NCI-H2029 treated with DMSO at 0.1 percent for 48 hours (cell line): ENCODE data around the gene LY6G5B.
A peak's percentile ranks its signal among the peaks of the same experiment; 100 is the strongest.

ENCODE experiments used
- DNase-seq: peaks from one replicate; lab custom pipeline; 2025; lab: John Stamatoyannopoulos, UW

Gene LY6G5B

DNA sequence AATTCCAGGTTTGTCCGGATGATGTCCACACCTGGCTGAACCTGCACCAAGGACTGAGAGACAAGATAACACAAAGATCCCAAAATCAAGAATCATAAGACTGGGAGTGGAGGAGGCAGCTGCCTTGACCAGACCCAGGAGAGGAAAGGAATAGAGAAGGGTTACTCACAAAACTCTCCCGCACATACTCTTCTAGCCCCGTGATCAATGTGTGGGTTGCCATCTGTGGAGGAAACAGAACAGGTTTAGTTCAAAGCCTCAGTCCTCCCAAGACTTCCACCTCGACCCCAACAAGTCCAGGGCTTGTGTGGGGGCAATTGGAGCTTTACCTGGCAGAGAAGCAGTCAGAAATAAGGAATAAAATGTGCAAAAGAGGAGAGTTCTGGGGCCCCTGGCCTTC is 28.4 kb upstream of the LY6G5B start:
- no peak for DNase-seq

DNA sequence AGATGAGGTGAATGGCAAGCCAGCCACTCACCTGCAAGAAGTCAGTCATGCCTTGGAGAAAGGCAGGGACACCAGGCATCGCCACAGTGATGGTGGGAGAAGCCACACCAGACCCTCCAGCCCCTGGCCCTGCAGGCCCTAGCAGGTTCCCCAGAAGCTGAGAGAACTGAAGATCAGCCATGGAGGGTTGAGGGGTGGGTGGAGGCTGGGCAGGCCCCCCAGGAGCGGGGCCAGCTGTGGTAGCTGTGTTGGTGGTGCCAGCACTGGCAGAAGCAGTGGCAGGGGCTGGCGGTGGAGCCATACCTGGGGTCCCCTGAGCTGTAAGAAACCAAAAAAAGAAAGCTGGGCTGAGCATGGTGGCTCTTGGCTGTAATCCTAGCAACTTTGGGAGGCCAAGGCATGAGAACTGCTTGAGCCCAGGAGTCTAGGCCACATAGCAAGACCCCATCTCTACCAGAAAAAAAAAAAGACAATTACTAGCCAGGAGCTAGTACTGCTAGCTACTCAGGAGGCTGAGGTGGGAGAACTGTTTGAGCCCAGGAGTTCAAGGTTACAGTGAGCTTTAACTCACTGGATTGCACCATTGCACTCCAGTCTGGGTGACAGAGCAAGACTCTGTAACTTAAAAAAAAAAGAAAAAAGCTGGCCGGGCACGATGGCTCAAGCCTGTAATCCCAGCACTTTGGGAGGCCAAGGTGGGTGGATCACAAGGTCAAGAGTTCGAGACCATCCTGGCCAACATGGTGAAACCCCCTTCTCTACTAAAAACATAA is 26.8 kb upstream of the LY6G5B start:
- DNase-seq = no peak

DNA sequence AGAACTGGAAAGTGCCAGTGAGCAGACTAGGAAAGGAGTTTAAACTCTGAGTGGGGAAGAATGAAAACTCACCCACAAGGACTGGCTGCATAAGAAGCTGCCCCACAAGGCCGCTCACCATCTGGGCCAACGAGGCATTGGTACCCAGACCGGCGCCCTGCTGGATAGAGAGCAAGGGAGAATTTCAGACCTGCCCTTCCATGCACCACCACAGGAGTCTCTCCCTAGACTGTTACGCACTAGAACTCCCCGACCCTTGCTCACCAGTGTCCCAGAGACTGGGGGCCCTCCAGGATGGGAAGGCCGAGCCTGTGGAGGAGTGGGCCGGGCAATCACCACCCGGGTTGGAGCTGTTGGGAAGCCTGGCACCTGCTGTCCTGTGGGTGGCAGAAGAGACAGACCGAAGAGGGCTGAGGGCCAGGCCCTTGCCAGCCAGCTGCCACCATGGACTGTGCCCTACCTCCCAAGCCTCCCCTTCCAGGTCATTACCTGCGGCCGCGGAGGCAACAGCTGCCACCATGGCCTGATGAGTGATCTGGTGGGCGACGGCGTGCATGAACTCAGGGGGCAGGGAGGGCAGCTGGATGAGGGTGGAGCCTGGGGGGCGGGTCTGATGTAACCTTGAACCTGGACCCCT is 25.8 kb upstream of the LY6G5B start:
- no peak for DNase-seq

DNA sequence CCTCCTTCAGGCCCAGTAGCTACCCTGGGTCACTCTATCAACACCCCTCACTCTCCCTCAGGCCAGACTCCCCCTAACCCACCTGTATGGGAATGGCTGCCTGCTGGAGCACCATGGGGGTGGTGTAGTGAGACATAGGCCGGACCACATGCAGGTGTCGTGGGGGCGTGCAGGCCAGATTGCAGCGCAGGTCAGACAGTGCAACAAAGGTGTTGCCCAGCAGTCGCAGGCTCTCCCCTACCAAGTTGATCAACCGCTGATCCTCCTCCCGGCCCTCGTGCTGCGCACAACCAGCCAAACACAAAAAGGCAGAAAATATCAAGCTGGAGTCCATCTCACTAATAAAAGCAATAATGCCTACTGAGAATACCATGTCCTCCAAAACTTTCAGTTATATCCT is 24.5 kb upstream of the LY6G5B start:
- no peak for DNase-seq

DNA sequence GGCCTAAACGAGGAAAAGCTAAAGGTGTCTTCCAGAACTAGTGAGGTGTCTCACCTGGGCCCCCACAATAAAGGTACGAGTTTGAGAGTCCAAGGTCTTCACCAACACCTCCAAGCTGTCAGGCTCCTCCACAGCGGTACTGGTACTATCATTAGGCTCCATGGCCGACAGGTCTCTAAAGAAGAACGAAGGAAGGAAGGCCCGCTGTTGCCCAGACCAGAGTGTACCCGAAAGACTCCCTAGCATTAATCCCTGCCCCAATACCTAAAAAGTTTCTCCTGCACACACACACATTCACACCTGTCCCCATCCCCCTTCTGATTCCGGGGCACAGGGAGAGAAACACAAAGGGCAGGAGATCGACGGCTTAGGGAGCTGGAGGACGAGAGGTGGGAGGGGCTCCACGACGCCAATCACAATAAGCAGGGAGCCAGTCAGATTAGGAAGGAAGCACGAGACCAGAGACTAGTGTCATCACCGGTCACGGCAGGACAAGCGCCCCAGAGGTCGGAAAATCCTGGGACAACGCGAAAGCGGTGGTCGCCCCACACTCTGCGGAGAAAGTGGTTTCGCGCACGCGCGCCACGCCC is 18.1 kb upstream of the LY6G5B start:
- DNase-seq = peak; percentile 74

DNA sequence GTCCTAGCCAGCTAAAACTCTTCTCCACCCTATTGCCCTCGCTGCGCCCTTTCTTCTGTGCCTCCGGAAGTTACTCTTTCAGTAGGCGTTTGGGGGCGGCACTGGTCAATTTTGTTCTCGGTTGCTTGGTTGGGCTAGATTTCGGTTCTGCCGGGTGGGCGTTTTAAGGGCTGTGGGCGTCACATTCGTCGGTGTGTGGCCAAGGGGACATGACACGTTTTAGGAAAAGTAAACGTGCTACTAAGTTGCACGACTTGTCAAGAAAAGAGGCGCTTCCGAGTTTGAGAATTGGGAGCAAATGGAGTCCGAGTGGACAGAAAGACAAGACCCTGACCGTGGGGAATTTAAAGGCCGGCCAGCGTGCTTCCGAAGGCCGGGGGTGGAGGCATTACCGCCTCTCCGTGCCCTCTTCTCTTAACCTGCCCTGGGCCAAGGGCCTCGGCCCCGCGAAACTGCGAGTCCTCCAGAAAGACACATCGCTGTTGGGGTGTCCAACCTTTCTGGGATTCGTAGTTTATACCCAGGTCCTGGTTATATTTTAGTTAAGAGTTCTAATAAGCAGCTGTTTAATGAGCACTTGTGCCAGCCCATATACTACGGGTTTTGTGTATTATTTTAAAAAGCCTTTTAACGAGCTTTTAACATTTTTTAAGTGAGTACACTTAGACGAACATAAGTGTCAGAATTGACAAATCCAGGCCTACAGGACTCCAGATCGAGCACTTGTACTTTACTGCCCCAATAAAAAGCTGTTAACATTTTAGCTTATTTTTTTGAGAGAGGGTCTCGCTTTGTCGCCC is 16.7 kb upstream of the LY6G5B start:
- DNase-seq = no peak

DNA sequence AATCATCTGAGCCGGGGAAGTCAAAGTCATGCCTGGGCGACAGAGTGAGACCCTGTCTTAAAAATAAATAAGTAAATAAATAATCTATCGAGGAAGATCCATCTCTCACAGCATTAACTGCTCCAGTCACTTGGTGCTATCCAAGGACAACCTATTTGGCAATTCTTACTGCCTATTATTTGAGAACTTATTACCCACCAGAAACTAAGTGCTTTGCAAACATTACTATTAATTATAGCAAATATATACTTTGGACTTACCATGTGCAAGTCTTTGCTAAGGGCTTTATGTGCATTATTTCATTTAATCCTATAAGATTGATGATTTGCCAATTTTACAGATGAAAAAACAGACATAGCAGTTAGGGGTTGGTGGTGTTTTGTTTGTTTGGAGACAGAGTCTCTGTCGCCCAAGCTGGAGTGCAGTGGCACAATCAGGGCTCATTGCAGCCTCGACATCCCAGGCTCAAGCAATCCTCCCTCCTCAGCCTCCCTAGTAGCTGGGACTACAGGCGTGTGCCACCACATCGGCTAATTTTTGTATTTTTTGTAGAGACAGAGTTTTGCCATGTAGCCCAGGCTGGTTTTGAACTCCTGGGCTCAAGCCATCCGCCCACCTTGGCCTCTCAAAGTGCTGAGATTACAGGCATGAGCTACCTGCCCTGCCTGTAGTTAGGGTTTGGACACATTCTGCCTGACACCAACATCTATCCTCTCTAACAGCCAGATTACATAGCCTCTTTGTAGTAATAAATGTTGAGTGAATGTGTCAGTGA is 15.0 kb upstream of the LY6G5B start:
- no peak for DNase-seq

DNA sequence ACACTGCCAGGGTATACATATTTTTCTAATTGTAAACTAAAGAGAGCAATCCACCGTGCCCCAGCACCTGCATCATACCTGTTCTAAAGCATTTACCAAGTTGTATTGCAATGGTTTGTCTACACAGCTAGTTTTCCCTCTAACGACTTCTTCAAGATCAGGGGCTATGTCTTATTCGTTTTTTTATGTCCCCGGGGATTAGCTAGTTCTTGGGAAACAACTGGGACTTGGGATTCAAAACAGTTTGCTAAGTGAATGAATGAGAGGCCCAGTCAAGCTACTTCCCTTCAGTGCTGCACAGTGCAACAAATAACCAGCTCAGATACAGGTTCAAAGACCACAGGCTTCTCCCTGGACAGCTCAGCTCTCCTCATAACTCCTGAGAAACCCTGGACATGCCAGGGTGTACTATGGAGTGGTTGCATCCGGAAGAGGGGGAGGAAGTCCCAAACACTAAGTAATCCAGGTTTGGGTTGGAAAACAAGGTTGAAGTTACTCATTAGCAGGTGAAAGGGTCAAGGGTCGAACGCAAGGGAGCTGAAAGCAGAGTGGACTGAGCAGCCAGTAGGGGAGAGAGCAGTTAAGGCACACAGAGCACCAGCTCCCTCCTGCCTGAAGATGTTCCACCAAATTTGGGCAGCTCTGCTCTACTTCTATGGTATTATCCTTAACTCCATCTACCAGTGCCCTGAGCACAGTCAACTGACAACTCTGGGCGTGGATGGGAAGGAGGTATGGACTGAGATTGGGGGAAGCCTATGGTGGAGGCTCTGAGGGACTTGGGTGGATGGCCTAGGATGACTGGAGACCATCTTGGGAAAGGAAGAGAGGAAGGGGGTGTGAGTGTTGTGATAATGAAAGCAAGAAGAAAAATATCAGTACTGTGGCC is 14.2 kb upstream of the LY6G5B start, which contains the start of gene APOM:
APOM (plus strand) TSS at position 546 of the 889 bp plus-strand sequence; CDS start at position 619, 73 bp downstream.
- no peak for DNase-seq

DNA sequence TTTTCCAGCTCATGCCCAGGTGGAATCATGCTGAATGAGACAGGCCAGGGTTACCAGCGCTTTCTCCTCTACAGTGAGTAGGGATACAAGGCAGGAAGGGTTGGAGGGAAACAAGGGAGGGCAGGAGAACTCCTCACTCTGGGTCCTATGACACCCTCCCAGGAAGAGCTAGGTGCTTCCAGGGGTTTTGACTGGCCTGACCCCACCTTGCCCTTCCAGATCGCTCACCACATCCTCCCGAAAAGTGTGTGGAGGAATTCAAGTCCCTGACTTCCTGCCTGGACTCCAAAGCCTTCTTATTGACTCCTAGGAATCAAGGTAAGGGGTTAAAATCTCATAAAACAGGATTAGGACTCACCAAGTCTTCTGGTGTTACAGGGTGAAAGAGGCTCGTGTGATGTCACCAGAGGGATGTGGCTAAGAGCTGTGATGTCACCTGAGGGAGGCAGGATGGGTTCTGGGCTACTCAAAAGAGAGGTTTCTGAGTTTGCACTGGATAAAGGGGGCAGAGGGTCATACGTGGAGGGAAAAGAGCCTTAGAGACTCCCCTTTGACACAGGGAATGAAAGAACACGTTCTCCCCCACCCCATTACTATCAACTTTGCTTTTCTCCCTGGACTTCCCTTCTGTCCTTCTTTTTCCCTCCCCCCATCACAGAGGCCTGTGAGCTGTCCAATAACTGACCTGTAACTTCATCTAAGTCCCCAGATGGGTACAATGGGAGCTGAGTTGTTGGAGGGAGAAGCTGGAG is 12.2 kb upstream of the LY6G5B start:
- DNase-seq = no peak

DNA sequence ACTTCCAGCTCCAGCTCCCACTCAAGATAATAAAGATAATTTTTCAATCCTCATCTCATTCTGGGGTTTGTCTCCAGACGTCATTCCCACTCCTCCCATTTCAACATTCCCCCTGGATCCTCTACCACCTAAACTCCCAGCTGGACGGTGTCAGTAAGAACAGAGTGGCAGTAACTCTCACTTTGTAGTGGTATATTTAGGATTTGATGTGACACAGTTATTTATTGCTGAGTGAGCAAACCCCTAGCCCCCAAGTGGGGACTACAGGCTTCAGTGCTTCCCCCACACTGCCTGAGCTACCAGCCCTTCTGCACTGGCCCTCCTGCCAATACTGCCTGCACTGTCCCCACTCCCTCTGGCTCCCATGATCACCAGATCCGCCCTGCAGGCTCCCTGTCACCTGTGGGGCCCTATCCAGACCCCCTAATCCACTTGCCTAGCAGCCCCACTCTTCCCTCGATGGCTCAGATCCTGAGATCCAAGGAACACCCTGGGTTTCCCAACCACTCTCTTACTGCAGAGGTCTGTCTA is 11.6 kb upstream of the LY6G5B start:
- DNase-seq = no peak

DNA sequence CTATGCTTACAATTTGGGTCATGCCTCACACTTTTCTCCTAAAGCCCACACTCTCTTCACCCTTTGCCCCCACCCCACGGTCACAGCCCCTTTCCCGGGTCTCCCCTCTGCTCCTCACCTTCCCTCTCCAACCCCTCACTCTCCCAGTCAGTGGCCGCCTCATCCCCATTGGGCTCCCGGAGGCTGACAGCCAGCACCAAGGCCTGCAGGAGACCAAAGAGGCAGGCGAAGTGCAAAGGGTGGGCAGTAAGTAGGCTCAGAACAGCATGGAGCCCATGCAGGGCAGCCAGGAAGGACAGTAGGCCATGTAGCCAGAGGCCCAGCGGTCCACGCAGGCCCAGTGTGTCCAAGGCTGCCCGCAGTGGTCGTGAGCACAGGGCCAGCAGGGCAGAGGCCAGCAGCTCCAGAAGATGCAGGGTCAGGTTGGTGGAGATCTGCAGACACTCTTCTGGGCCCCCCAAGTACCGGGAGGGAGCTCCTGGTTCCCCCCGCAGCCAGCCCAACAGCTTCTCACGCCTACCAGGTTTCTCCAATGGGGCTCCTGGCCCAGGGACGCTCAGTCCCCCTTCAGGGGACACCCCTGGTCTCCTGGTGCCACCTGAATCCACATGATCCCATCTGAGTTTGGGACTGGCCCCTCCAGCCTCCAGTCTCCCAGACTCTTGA is 10.7 kb upstream of the LY6G5B start:
- DNase-seq = no peak

DNA sequence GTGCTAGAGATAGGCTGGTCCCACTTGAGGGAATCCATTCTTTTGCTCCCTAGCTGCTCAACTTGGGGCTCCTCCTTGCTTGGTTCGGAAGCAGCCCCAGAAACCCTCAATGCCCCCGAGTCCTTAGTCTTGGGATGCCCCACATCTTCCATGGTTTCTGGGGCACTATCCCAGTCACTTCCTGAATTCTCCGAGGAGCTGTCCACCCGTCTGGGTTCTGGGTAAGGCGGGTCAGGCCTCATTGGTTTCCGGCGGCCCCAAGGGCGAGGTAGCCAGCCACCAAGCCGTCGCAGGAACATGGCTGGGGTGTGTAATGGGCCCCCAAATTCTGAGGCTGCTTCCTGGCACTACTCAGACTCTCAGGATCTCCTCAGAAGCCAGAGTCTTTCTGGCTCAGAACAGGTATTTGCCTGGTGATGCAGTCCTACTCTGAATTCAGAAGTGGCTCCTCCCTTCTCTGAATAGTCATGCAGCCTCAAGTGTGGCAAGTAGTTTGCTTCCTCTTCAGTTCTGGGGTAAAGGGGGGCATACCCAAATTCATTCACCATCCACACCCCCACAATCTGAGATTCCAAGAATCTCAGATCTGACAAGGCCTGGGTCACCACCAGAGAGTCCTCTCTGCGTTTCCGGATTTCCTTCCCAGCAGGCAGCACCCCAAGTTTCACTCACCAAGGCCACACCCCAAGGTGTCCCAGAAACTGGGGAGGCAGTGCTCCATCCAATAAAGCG is 10.0 kb upstream of the LY6G5B start:
- no peak for DNase-seq

DNA sequence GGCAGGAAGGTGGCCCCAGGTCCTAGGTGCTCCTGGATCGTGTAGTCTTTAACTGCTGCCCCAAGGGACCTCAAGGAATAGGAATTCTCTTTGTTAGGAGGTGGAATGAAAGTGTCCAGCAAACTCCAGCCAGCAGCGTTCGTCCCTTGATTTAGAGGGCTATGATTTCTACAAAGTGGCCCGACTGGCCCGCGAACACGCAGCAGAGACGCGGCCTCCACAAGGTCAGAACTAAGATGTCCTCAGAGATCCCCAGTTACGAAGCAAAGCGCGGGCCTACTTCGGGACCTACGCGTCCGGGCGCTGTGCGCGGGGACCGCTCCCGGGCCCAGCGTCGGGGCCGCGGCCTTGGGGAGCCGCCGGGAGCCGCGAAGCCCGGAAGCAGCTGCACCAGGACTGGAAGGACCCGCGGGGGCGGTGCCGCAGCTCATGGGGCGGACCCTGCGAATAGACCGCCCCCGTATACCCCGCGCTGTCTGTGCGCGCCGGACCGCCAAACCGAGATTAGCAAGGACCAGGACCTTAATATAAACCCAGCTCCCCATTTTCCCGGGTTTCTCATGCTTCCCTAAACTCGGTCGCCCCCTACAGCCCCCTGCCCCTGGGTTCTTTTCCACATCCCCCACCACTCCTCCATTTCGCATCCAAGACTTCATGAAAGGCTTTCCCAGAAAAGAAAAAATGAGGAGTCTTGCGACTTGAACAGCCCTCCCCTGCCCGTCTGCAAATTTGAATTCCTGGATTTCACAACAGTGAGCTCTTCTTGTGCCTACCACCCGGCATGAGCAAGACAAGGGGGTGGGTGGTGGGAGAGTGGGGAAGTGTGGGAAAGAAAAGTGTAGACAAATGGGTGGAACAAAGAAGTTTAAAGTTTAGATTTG is 9.2 kb upstream of the LY6G5B start, which contains the start of gene C6orf47:
C6orf47 (minus strand) TSS at position 398 of the 881 bp plus-strand sequence. CDS start 831 bp downstream, outside the sequence.
- DNase-seq = peak; percentile 26

DNA sequence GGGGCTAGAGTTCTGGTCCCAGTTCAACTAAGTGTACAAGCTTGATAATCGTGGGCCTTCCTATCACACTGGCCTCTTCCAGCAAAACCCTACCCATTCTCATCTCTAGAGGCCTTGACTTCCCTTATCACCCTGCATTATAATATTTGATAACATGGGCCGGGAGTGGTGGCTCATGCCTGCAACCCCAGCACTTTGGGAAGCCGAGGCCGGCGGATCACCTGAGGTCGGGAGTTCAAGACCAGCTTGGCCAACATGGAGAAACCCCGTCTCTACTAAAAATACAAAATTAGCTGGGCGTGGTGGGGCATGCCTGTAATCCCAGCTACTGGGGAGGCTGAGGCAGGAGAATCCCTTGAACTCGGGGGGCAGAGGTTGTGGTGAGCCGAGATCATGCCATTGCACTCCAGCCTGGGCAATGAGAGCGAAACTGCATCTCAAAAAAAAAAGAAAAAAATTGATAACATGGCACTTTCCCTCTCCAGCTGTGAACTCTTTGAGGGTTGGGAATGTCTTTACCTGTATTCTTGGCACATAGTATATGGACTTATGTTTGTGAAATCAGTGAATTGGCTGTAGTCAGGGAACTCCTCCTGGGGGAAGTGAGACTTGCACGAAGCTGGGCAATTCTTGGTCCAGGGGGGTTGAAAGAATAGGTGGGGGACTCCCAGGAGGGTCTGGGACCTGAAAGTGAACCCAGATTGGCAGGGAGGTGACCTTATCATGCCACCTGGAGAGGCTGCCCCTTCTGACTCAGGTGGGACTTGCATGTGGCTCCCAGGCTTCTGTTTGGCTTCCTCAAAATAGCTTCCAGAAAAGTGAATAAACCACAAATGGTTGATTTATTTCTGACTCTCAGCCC is 8.3 kb upstream of the LY6G5B start:
- no peak for DNase-seq

DNA sequence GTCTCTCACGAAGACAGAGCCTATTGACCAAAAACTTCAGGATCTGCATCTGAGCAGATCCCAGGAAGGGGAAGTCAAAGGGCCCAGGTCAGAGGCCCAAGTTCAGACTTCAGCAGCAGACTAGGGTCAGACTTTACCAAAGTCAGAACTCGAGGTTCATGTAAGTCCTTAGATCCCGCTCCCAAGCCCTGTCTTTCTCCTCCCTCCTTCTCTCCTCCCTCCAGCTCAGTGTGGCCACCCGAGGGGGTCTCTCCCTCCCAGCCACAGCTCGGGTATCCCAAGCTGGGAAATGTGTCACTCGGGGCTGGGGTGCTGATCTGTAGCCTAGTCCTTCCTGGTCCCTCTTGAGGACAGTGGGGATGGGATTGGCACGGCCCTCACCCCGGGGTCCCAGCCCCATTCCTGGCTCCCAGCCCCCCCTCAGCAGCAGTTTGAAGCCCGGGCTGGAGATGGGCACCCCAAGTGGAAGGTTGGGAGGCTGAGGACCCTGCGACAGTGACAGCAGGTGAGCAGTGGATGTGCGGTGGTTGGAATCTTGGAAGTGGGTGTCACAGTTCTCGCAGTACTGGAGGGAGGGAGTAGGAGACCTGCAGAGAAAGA is 7.6 kb upstream of the LY6G5B start:
- DNase-seq = no peak
